ENCODE measurements around the gene SYT1. TPM values are rescaled to one million over a fixed set of nuclear protein-coding genes. Genes with fewer than 3 reads are reported as not detected.

SYT1 gene
- total and polyA plus RNA-seq, 2 donors (not counting 3 experiments of a cell fraction or from before 2014, with no cell fraction given) = 3.2 to 15.3 TPM

- Histone ChIP-seq H3K79me2 (ENCODE audit: control insufficient read depth, insufficient read depth, low read length) (no peaks in the 10 kb centered on the region), H2AFZ (ENCODE audit: low read depth, low read length) (no peak overlapping the region), H3K9me3 (replicated peaks; ENCODE audit: control insufficient read depth, insufficient read depth, low read length) (no peaks in the 10 kb centered on the region), H3K27ac (ENCODE audit: insufficient read depth, low read depth, low read length) (no peak overlapping the region), H3K27me3 (ENCODE audit: control insufficient read depth in 2 of 2, insufficient read depth in 2 of 2, low read length in 2 of 2) (no peaks in the 10 kb centered on the region), H3K4me3 (replicated peaks in 1 of 3; ENCODE audit: insufficient read depth in 1 of 3, low read depth in 1 of 3, low read length in 3 of 3) (no peak overlapping the region), H3K36me3 (ENCODE audit: control insufficient read depth in 2 of 2, extremely low read depth in 1 of 2, insufficient read depth in 2 of 2, low read length in 2 of 2) (no peaks in the 10 kb centered on the region), H3K9ac (replicated peaks; ENCODE audit: extremely low read depth, insufficient read depth, low read length) (no peak overlapping the region), H3K9me1 (replicated peaks; ENCODE audit: control insufficient read depth, extremely low read depth, insufficient read depth, low read length) (no peaks in the 10 kb centered on the region), H3K4me2 (ENCODE audit: insufficient read depth, low read length) (no peak overlapping the region), H4K20me1 (replicated peaks; ENCODE audit: control insufficient read depth, extremely low read depth, insufficient read depth, low read length) (no peaks in the 10 kb centered on the region), H3K4me1 (ENCODE audit: control insufficient read depth, extremely low read depth, insufficient read depth, low read length) (no peaks in the 10 kb centered on the region)
- DNase-seq (ENCODE audit: low read depth, low spot score) (no peak), FAIRE-seq (no peak)
- TF ChIP-seq POLR2A (IDR thresholded peaks at IDR 0.05; ENCODE audit: low read depth, low read length) = no peak
- TF ChIP-seq JUN (IDR thresholded peaks at IDR 0.05; ENCODE audit: borderline replicate concordance, insufficient read depth, insufficient read length, low read depth) = no peak
- TF ChIP-seq CTCF (IDR thresholded peaks at IDR 0.05; ENCODE audit: extremely low read depth in 1 of 2, insufficient read depth in 1 of 2, low read depth in 1 of 2, low read length in 2 of 2) = no peak
- TF ChIP-seq POLR2AphosphoS5 (IDR thresholded peaks at IDR 0.05; ENCODE audit: insufficient read depth, low read depth, low read length) = no peak
- TF ChIP-seq FOS (IDR thresholded peaks at IDR 0.05; ENCODE audit: borderline replicate concordance, insufficient read depth, low read length) = no peak
- no peak for TF ChIP-seq EZH2 (IDR thresholded peaks at IDR 0.05; ENCODE audit: borderline replicate concordance, low read depth, low read length, severe bottlenecking)
- no peak for TF ChIP-seq MYC (IDR thresholded peaks at IDR 0.05; ENCODE audit: low read depth, low read length)
- no peak for TF ChIP-seq MAX (IDR thresholded peaks at IDR 0.05; ENCODE audit: insufficient read depth, insufficient read length)
- no peak for TF ChIP-seq GATA2 (IDR thresholded peaks at IDR 0.05; ENCODE audit: insufficient read depth, insufficient read length, low read depth, low read length)
- dilution Hi-C loops (cut with MboI; ENCODE audit: extremely low pct_ligation_motif_present, low sequenced_read_pairs) (no loop called here), intact Hi-C loops (cut with micrococcal nuclease) (no loop called here)
- BruUV-seq (replicated peaks) = no TSS peak
- POLR2A ChIA-PET = no interaction called here
- CTCF ChIA-PET = interaction anchor here (1.6 to 1.7 kb wide), 2 partner anchors 11 to 13 kb away, joined by 5 to 6 read pairs; no protein-coding TSS in a partner anchor
Measured at GRCh38 chr12:79288911-79289310, 424.3 kb downstream of the SYT1 start.

All from endothelial cell of umbilical vein (primary cell).